HepG2 (cell line): ENCODE measurements around the gene DPEP2NB. TPM values are rescaled to one million over a fixed set of nuclear protein-coding genes. Genes with fewer than 3 reads are reported as not detected.
A peak's percentile ranks its signal among the peaks of the same experiment; 100 is the strongest.

Source experiments
- CBFB ChIP-seq: sonication (generic); formaldehyde crosslinking; IDR thresholded peaks from 2 replicates; pipeline ENCODE4 v1.4.0; 2020; ENCODE audit warnings: missing genetic modification reagents
- CHCHD3 ChIP-seq: sonication (generic); formaldehyde crosslinking; IDR thresholded peaks from 2 replicates; pipeline ENCODE4 v1.8.0; 2022; ENCODE audit warnings: mild to moderate bottlenecking, missing genetic modification reagents, moderate library complexity
- GLMP ChIP-seq: sonication (generic); formaldehyde crosslinking; IDR thresholded peaks from 2 replicates; pipeline ENCODE4 v1.9.0; 2021; ENCODE audit warnings: missing genetic modification reagents, mild to moderate bottlenecking, borderline replicate concordance
- HNRNPL ChIP-seq: fragments of 200-400 bp; formaldehyde crosslinking; IDR thresholded peaks from 2 replicates; pipeline ENCODE4 v1.6.1; 2017; ENCODE audit warnings: mild to moderate bottlenecking, low read depth, low read length
- IKZF4 ChIP-seq: sonication (generic); formaldehyde crosslinking; IDR thresholded peaks from 2 replicates; pipeline ENCODE4 v1.5.1; 2020; ENCODE audit warnings: borderline replicate concordance, mild to moderate bottlenecking, low read depth, missing genetic modification reagents; ENCODE audit errors: not compliant biosample characterization
- KDM5B ChIP-seq: sonication (generic); formaldehyde crosslinking; IDR thresholded peaks from 2 replicates; pipeline ENCODE4 v1.4.0; 2020; ENCODE audit warnings: missing genetic modification reagents, mild to moderate bottlenecking, borderline replicate concordance
- MBD4 ChIP-seq: IDR thresholded peaks from 2 replicates; pipeline ENCODE4 v1.6.1; 2012; ENCODE audit warnings: low read length, inconsistent platforms, borderline replicate concordance
- PRDM10 ChIP-seq: sonication (generic); formaldehyde crosslinking; IDR thresholded peaks from 2 replicates; pipeline ENCODE4 v1.4.0; 2020; ENCODE audit warnings: low read depth, missing genetic modification reagents
- SOX13 ChIP-seq, 3 experiments: fragments of 450-650 bp in 1 of 3; sonication (generic) in 1 of 3; formaldehyde crosslinking in 1 of 3; IDR thresholded peaks in 2 of 3; conservative IDR thresholded peaks in 1 of 3; 2 replicates each; pipeline versions ENCODE4 v1.5.0 to v1.6.1; 2016 to 2020; ENCODE audit warnings: antibody characterized with exemption in 1 of 3, mild to moderate bottlenecking in 1 of 3, missing compliant biosample characterization in 1 of 3, missing genetic modification reagents in 1 of 3, moderate library complexity in 1 of 3
- STAG1 ChIP-seq: sonication (generic); formaldehyde crosslinking; IDR thresholded peaks from 2 replicates; pipeline ENCODE4 v1.4.0; 2020; ENCODE audit warnings: missing genetic modification reagents
- ZBTB2 ChIP-seq: sonication (generic); formaldehyde crosslinking; IDR thresholded peaks from 2 replicates; pipeline ENCODE4 v1.8.0; 2022; ENCODE audit warnings: low read depth, missing genetic modification reagents
- ZBTB46 ChIP-seq: sonication (generic); formaldehyde crosslinking; IDR thresholded peaks from 2 replicates; pipeline ENCODE4 v1.4.0; 2020; ENCODE audit warnings: mild to moderate bottlenecking, missing genetic modification reagents, borderline replicate concordance
- ZBTB49 ChIP-seq: sonication (generic); formaldehyde crosslinking; IDR thresholded peaks from 2 replicates; pipeline ENCODE4 v1.4.0; 2020; ENCODE audit warnings: missing genetic modification reagents, borderline replicate concordance
- ZFX ChIP-seq: sonication (generic); formaldehyde crosslinking; IDR thresholded peaks from 2 replicates; pipeline ENCODE4 v1.4.0; 2020; ENCODE audit warnings: mild to moderate bottlenecking, low read depth, missing genetic modification reagents, moderate library complexity
- ZNF17 ChIP-seq: sonication (generic); formaldehyde crosslinking; IDR thresholded peaks from 2 replicates; pipeline ENCODE4 v1.5.0; 2020; ENCODE audit warnings: mild to moderate bottlenecking, missing genetic modification reagents
- ZNF441 ChIP-seq: sonication (generic); formaldehyde crosslinking; IDR thresholded peaks from 2 replicates; pipeline ENCODE4 v1.7.0; 2021; ENCODE audit warnings: missing genetic modification reagents, borderline replicate concordance
- polyA plus RNA-seq, 8 experiments: library from polyadenylated mRNA; depleted of rRNA in 3 of 8; stranded (reverse) in 7 of 8; unstranded in 1 of 8; fragments of >200 nt; fragmentation: Illumina TruSeq in 4 of 8; extraction: Trizol in 4 of 8; gene quantifications; 2 replicates each; pipeline versions ENCODE4 v1.2.1 to v1.2.3, GENCODE V29; 2011 to 2016; ENCODE audit warnings: low read depth in 4 of 8, missing spikeins in 1 of 8, mixed read lengths in 1 of 8; ENCODE audit not compliant: insufficient read depth in 1 of 8
- total RNA-seq, 5 experiments: library from RNA; depleted of rRNA; stranded (reverse); fragments of >200 nt; fragmentation: Illumina TruSeq; extraction: Trizol; gene quantifications; 2 replicates each; pipeline ENCODE4 v1.2.3, GENCODE V29; 2016; ENCODE audit warnings: low read depth in 1 of 5

DPEP2NB gene
- total and polyA plus RNA-seq, 2 of the 13 experiments (the other 11 are each of a cell fraction or from before 2014, with no cell fraction given), result not detected

- TF ChIP-seq PRDM10 (CRISPR knock-in tag) (no peak), ZFX (CRISPR knock-in tag) (peak; percentile 83), GLMP (CRISPR knock-in tag) (no peak), ZNF17 (CRISPR knock-in tag) (no peak), CHCHD3 (no peak), ZNF441 (peak; percentile 55; the same call in 1 of the 2 replicates), SOX13 (IDR thresholded peaks at IDR 0.05) (no peak), SOX13 (CRISPR knock-in tag; conservative IDR thresholded peaks at IDR 0.05 in 1 of 2, IDR thresholded peaks at IDR 0.05 in 1 of 2) (0 out of 4 replicates have a peak, but pooled peaks of 1 of the 2 experiments have one; percentile 20), IKZF4 (no peak), CBFB (CRISPR knock-in tag) (no peak), ZBTB46 (CRISPR knock-in tag) (no peak), ZBTB49 (CRISPR knock-in tag) (no peak), ZBTB2 (no peak), KDM5B (CRISPR knock-in tag) (peak; percentile 22; the same call in 1 of the 2 replicates), STAG1 (CRISPR knock-in tag) (0 out of 2 replicates have a peak, but pooled peaks have one; percentile 11), MBD4 (no peak), HNRNPL (no peak)
Observed at GRCh38 chr16:67969254-67970039, 46.3 kb downstream of the DPEP2NB start (continued).
